Stimulated activated CD4-positive, alpha-beta T cell treated with anti-CD3 and anti-CD28 coated beads, Interleukin-4, amount 100 ng/mL, for 4 hours (primary cell): ENCODE data around the gene PRKD1.
"Not testable (repeated sequence)": the region's sequence is repeated elsewhere in the genome, so short reads cannot be mapped to it uniquely, and the experiment has no call there.

ENCODE experiments used
- DNase-seq, 2 experiments: peaks; one replicate each; pipeline ENCODE4 v3.0.0-alpha.2; 2020

PRKD1 gene

DNA sequence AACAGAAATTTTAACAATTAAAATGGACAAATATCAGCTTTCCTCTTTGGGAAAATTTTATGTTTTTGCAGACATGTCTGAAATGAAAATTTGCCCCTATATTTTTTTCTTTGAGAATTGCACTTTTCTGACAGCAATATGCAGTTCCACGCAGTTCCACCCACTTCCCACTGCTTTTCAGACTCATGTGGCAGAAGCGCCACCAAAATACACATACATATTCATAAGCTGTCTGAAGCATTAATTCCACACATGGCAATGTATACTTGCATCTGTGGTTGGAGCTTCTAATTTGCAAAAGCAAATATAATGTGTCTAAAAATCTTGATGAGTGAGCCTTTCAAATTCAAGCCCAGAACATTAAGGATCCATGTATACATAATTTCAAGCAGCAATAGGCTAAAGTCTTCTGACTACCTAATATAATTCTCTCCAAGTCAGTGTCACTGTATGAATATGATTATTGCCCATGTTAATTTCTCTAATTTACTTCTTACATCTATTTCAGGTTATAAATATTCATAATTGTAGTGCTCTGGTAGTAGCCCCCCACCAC lies 129.5 kb downstream of the PRKD1 start:
- no peak for DNase-seq

DNA sequence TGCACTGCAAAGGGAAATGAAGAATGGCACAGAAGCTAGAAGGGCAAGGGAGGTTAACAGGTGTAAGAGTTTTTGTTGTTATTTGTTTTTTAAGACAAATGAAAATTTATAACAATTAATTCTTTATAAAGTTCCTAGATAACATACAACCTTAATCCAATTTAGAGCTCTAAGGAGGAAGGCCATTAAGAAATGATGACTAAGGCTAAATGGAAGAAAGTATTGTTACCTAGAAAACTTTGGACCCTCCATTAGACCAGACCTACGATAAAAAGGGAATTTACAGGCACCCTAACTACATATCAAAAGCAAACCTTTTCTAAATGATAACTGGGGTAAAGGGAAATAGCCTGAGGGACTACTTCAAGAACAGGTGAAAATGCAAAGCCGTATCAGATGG lies 130.8 kb downstream of the PRKD1 start:
- no peak for DNase-seq

DNA sequence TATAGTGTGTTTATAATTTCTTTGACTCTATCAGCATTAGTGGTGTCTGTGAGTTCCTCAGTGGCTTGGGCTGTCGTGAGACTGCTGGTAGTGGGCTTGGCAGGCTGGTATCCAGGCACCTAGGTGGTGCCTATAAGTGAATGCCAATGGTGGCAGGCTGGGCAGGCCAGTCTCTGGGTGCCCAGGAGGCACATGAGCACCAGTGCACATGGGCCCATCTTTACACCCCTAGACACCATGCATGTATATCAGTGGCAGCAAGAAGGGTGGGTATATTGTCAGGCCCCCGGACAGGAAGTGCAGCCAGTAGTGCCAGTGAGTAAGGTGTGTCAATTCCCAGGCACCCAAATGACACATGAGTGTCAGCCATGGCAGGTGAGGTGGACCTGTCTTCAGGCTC lies 138.2 kb downstream of the PRKD1 start:
- no peak for DNase-seq

DNA sequence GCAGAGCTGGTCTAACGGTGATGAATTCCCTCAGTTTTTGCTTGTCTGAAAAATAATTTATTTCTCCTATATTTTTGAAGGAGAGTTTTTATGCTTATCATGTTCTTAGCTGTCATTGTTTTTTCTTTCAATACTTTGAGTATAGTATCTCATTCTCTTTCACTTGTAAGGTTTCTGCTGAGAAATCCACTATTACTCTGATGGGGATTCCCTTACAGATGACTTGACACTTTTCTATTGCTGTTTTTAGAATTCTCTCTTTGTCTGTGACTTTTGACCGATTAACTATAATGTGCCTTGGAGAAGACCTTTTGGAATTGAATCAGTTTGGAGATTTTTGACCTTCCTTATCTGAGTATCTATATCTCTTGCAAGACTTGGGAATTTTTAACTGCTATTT lies 139.6 kb downstream of the PRKD1 start:
- no peak for DNase-seq

DNA sequence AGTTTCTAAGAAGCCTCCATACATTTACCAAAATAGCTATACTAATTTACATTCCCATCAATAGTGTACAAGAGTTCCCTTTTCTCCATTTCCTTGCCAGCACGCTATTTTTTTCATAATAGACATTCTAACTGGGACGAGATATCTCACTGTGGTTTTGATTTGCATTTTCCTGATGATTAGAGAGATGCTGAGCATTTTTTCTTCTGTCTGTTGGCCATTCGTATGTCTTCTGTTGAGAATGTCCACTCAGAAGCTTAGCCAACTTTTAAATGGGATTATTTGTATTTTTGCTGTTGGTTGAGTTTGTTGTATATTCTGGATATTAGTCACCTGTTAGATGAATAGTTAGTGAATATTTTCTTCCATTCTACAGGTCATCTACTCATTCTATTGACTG lies 144.1 kb downstream of the PRKD1 start:
- DNase-seq, result no peak

DNA sequence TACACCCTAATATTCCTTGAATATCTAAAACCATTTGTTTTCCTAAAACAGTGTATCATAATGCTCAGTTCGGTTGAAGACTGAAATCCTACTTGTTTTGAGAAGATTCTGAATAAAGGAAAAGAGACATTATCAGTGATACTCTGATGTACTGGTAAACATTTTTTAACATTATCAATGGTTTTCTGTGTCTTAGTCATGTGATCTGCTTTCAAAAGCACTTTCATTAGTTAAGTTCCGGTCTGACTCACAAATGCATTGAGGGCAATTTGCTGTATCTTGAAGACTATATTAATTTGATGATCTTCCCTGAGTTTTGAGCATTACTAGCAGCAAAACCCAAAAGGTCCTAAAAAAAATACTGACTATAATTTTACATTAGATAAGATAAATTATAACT lies 145.6 kb downstream of the PRKD1 start:
- no peak for DNase-seq

DNA sequence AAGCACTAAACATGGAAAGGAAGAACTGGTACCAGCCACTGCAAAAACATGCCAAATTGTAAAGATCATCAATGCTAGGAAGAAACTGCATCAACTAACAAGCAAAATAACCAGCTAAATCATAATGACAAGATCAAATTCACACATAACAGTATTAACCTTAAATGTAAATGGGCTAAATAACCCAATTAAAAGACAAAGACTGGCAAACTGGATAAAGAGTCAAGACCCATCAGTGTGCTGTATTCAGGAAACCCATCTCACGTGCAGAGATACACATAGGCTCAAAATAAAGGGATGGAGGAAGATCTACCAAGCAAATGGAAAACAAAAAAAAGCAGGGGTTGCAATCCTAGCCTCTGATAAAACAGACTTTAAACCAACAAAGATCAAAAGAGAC lies 150.5 kb downstream of the PRKD1 start:
- not testable (repeated sequence) for DNase-seq

DNA sequence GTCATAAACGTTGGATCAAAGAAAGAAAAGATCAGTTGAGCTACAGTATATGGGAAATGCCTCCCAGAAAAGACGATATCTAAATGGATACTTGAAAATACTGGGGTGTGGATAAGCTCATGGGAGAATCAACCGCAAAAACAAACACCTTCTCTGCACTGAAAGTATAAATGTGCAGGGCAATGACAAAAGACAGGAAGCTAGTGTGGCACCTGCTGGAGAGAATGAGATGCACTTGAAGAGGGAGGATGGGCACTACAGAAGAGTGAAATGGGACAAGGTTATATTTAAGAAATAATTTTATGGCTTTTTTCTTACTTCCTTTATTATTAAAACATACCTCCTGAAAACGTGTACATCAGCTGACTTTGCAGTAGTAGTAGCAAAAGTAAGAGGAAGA lies 153.7 kb downstream of the PRKD1 start:
- DNase-seq, result no peak

DNA sequence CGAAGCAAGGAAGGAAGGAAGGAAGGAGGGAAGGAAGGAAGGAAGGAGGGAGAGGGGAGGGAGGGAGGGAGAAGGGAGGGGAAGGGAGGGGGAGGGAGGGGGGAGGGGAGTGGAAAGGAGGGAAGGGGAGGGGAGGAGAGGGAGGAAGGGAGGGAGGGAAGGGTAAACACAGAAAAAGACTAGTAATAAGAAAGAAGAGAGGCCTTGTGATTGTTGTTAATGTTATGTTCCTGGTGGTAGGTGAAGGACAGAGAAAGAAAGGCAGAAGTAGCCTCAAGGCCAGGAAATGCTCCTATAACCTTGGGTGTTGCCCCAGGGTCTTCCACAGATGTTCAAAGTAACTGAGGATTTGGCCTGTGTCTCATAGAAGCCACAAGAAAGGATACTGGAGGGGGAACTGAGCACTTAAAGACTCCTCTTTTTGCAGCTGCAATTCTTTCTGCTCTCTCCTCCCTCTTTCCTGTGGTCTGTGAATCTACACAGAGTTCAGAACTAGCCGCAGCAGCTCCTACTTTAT lies 164.2 kb downstream of the PRKD1 start:
- DNase-seq, result no peak

DNA sequence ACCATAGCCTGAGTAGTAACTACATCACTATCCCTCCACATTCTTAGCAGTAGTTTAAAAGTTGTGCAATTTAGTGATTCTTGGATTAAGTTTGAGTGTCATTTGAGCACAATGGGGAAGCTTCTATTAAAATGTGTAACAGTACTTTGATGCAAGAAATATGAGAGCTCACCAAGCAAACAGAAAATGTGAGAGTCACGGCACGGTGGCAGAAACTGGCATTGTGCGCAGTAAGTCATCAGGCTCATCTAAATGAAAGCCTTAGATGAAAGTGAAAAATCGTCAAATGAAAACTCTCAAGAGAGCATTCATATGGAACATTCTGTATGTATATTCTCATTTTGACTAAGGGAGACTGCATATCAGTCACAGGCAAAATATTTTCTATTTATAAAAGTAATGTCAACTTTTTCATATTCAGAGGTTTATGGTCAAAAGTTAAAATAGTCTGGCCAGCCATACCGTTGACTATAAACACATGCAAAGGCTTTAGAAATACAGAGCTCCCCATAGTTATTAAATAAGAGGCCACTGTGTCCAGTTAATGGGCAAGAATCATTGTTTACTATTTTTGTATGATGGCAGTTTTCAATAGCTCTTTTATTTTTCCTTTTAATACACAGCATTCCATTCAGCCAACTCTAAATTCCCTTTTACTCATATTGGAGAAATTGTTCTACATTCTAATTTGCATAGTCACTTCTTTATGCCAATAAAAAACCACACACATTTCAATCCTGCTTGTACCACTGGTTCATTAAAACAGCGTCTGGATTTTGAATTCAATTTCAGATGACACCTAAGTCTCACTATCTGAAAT lies 167.9 kb downstream of the PRKD1 start:
- no peak for DNase-seq

DNA sequence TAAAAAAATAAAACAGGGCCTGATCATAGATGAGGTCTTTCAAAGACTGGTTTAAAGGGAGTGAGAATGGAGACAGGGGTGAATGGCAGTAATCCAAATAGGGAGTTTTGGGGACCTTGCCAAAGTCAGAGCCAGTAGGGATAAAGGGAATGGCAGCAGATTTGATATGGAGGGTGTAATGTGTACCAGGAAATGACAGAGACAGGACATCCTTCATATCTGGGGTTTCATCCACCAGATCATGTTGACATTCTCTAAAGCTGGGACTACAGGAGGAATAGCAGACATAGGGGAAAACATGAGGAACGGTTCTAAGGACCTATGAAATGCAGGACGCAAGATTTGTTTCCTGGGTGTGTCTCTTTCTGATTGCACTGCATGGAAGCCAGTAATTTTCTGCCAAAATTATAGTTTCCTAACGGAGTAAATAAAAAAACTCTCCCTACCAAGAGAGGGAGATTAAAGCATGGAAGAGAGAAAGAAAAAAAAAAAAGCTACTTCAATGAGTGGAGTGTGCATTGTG lies 169.9 kb downstream of the PRKD1 start:
- no peak for DNase-seq

DNA sequence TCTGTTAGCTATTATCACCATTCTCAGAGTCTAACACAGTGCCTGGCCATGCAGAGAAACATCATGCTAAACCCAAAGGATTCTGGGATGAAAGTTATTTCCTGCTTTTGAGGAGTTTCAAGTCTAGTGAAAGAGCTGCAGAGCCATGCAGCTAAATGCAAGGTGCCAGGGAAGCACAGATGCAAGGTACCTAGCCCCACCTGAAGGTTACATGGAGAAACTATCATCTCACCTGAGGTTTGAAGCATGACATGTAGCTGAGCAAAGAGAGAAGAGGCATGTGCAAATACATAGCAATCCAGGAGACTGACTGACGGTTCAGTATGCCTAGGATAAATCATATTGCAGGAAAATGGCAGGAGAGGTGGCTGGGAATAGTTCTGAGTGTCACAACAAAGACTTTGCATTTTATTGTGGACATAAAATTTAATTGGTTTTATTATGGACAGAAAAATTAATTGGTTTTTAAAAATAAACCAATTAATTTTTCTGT lies 170.4 kb downstream of the PRKD1 start:
- no peak for DNase-seq

DNA sequence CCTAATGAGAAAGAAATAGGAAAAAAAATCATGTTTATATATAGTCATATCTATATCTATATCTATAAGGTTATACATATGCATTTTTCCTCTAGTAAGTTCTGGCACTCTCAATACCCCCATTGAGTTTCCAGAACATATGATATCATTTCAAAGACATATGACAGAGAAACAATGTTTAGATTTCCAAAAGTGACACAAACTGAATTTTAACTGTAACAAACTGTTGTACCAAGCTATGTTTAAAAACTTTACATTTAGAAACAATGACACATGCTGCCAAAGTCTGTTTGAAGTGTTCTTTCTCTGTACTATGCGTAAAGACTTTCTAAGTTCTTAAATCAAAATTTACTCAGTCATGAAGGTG lies 171.6 kb downstream of the PRKD1 start:
- no peak for DNase-seq

DNA sequence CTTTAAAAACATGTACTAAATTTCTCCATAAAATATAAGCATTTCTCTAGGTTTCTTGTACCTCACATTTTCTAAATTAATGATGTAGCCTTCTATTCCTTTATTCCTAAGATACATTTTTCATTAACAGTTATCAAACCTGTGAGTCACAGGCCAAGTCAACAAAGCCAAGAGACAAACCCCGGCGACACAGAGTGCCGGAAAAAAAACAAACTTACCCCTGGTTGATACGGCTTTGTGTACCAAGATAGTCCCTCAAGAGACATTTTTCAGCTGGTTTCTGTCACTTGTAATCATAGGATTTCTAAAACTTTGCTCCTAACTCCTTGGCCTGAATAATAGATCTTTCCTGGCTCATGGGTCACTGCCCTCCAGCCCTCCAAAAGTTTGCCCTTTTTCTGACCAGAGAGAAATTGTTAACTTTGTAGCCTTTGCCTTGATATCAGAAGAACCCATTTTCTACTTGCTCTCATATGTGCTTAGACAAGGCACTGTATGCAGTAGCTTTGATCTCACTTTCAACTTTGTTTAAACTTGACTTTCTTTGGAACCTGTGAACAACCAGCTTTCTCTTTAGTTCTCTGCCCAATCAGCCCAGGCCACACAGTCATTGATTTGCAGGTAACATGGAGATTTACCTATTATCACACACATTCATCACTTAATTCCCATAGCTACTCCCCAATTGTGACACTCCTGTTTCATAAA lies 172.2 kb downstream of the PRKD1 start:
- DNase-seq, result no peak

DNA sequence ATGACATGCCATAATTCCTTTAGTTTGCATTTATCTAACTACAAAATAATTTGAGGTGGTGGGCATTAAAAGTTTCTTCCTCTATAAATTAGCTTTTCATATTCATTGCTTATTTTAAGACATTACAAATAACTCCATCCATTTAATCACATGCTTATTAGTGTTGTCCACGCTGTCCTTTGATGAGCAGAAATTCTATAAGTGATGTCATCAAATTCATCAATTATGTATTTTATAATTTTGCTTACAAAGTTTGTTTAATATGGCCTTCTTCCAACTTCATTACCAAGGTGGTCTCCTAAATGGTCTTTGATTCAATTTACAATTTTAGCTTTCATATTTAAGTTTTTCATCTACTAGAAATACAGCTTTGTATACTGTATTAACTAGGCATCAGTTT lies 173.5 kb downstream of the PRKD1 start:
- no peak for DNase-seq

DNA sequence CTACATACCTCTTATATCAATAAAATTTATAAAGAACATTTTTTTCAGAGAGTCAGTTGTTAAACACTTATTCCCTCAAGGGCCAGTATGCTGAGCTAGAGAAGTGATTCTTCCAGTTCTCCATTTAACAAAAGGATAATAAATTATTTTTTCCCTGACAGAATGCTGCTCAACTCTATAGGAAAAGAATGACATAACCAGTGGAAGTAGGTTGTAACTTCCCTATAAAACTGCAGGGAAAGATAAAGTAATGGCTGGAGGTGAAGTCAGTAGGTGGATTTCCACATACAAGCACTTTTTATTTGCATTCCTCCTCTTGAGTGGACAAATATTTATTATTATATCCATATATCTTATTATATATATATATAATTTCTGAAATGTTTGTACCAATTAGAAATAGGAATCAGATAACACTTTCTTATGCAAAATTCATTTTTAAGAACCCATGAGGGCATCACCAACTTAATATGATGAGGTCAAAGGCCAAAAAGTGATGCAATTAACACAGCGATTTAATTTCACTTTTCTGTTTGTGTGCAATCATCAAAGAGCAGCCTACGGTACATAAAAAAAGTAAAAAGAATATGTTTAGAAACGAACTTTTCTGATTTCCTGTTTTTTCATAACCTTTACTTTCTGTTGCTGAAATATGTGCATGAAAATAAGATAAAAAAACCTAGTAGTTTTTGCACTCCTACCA lies 175.3 kb downstream of the PRKD1 start:
- no peak for DNase-seq

DNA sequence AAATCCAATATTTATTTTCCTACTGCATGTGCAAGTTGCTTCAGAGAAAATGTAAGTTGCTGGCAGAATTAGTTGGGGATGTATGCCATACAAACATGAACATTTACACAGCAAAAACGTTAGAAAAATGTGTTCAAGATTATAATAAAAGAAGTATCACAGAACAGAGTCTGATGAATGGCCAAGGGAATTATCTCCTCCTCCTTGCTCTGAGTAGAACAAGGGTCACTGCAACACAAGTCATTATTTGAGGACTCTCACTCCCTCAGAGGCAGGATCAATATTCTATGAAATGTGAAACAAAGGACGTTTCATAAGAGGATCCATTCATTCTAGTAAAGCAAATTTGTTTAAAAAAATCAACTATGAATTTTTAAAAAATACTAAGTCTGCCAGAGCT lies 177.8 kb downstream of the PRKD1 start:
- DNase-seq, result no peak

DNA sequence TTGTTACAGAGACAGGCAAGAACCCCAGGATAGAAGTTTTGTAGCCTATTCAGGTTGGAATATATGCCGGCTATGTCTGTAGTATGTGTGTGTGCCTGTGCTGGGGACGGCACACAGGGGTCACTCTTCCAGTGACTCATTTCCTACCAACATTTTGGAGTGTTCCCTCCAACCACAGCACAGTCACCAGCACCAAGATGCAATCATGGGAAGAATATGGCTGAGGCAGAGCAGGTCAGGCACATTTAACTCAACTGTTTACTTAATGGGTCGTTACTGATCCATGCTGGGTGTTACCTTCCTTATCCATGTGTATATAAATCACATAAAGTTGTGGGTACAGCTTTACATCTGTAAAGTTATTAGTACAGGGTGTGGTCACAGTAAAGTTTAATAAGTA lies 178.3 kb downstream of the PRKD1 start:
- DNase-seq, result no peak

DNA sequence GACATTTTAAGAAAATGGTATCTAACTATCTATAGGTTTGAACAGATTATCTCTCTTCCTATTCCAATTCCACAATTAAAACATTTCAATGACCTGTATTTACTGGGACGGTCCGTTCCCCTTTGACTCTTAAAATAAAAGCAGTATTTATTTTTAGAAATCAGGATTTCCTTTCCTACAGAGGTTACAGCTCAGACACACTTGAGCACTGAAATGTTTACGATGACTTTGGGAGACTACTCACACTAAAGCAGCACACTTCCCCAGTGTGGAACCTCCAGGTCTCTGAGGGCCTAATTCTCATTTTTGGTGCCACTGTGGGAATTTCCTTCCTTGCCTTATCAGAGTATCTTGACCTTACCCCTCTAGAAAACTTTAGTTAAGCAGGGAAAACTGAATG lies 181.8 kb downstream of the PRKD1 start:
- no peak for DNase-seq

DNA sequence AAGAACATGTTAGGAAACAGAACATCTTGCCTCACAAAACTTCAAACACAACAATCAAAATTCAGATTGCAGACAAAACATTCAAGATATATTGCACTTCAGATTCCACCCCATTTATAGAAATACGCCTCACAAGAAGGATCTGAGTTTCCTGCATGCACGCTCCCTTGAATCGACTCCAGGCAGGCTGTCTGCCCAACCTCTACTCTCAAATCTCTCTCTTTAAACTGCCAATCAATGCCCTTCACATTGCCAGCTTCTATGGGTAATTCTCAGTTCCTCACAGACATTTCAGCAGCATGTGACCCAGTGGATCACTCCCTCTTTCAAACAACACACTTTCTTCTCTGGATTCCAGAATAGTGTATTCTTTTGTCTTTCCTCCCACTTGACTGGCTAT lies 184.1 kb downstream of the PRKD1 start:
- DNase-seq, result no peak

DNA sequence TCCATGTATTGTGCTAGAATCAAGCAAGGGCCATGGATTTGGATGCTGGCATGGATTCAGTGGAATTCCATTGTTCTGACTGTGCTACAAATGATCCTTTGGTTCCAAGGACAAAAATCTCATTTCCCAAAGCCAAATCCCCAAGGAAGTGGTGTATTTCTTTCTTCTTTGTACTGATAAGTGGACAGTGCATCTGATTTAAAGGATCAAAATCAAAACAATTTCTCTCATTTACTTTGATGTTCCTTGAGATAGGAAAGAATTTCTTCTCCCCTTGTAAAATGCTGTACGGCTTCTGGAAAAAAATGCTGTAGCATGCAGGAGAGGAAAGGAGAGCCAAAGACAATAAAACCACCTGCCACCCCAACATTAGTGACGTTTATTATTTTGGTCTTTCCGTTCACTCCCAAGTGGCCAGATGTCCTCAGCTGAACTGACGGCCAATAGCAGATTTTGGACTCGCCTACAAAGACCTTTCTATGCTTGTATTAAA lies 185.7 kb downstream of the PRKD1 start:
- no peak for DNase-seq

DNA sequence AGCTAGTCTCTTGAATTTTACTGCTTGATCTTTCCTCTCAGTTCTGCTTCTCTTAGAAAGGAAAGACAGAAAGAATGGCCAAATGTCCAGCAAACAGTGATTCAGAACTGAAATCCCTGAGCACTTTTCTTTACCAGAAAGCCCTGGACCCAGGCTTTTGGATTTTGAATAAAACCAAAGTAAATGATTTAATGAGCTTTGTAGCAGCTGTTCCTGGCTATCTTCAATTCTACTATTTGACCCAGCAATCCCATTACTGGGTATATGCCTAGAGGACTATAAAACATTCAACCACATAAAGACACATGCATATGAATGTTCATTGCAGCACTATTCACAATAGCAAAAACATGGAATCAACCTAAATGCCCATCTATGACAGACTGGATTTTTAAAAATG lies 187.2 kb downstream of the PRKD1 start:
- no peak for DNase-seq

DNA sequence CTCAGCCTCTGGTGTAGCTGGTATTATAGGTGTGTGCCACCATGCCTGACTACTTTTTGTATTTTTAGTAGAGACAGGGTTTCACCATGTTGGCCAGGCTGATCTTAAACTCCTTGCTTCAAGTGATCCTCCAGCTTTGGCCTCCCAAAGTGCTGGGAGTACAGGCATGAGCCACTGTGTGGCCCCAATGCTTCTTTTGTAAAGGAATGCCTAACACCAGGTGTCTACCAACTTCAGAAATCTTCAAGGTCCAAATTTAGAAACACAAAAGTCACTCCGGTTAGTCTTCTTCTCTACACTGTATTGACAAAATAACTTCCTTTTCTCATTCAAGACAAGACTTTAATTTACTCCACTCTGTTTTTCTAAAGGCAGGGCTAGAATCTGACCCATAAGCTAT lies 188.7 kb downstream of the PRKD1 start:
- DNase-seq, result no peak
